NK-92 (cell line): ENCODE measurements around the gene VCX3A.
"Not testable (repeated sequence)": the region's sequence is repeated elsewhere in the genome, so short reads cannot be mapped to it uniquely, and the experiment has no call there.

Experiments used
- DNase-seq: peaks from one replicate; lab custom pipeline; 2025; ENCODE audit not compliant: unreplicated experiment; lab: John Stamatoyannopoulos, UW

VCX3A gene

GRCh38 chrX:6535018-6535417 lies at the start of gene VCX3A:
TSS of gene VCX3A (minus strand) at chrX:6535118. CDS start at chrX:6534497, 621 bp downstream.
- not testable (repeated sequence) for DNase-seq

DNA sequence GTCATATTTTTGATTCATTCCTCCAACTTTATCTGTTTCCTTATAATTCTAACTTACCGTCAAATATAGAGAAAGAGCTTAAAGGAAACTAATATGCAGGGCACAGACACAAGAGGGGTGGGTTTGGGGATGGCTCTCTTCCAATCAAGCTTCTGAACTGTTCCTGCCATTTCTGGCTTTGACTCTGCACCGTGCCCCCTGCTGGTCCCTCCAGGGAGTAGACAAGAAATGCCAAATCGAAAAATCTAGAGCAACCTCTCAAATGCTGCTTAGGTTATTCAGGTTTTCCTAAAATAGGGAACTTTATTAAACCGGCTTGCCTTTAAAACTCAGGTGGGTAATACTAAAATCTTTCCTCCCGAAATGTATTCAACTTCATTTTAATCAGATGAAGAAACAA lies 39.8 kb upstream of the VCX3A start:
- no peak for DNase-seq

GRCh38 chrX:6568031-6568430 lies 33.1 kb upstream of the VCX3A start:
- no peak for DNase-seq

- no peak for DNase-seq
Measured at GRCh38 chrX:6558979-6559378, 24.1 kb upstream of the VCX3A start.

DNA sequence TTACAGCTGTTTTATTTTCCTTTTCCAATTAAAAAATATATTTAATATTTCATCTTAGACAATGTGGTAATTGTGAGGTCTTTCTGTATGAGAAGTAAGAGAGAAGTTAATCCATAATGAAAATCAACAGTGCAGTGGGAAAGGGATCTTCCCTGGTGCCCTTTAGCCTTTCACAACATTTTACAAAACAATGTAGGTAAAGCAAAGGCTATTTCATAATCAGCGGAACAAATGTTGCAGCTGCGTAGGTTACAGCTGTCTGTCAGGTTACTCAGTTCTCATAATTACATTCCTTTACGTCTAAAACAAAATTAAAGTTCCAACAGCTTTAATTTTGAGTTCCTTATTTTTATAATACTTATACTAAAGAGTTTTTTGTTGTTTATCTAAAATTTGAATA lies 22.8 kb upstream of the VCX3A start:
- DNase-seq = no peak

DNA sequence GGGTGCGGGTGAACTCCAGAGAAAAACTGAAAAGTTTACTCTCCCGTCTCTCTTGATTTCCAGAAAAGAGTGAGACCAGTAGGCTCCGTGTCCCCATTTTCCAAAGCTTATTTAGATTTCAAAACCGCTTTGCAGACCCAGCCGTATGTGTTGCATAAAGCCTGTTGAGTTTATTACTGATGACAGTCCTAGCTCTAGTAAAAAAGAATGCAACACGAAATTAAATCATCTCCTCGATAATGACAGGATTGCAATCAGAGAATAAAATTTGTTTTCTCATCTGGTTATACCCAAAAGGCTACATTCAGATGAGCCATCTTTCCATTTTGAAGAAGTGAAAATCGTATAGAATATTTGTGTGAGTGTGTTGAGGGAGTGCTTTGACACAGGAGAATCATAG lies 16.1 kb upstream of the VCX3A start:
- no peak for DNase-seq

DNA sequence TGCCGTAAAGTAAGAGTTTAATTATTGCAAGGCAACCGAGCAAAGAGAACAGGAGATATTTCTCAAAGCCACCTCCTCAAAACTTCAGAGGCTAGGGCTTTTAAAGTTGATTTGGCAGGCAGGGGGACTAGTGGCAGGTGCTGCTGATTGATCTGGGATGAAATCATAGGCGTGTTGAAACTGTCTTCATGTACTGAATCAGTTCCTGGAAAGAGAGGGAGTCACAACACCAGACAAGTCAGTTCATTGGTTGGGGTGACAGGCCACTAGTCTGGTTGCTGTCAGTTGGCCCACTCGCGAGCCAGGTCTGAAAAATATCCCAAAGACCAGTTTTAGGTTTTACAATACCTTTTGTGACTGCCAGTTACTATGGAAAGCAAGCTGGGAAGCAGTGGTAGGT lies 10.8 kb upstream of the VCX3A start:
- no peak for DNase-seq

DNA sequence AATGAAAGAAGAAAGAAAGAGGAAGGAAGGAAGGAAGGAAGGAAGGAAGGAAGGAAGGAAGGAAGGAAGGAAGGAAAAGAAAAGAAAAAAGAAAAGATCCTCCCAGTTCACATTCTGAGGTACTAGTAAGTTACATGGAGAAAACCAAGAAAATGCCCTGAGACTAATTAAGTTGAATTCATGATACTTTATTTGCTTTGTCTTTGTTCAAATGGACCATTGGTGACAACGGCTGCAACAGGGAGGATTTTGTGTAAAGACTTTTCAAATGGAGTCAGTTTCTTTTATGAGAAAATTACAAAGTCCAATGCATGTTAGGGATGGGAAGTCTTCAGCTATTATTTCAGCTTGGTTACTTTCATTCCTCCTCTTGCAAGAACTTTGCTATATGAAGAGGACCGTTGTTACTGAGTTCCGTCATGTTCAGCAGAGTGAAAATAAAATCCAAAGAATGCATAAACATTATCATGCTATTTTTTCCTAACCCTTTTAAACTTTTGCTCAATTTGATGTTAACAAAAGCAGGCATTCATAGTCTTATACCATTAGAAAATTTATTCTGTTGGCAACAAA lies 8.3 kb downstream of the VCX3A start:
- no peak for DNase-seq

- no peak for DNase-seq
Measured at GRCh38 chrX:6517376-6517775, 17.5 kb downstream of the VCX3A start.

DNA sequence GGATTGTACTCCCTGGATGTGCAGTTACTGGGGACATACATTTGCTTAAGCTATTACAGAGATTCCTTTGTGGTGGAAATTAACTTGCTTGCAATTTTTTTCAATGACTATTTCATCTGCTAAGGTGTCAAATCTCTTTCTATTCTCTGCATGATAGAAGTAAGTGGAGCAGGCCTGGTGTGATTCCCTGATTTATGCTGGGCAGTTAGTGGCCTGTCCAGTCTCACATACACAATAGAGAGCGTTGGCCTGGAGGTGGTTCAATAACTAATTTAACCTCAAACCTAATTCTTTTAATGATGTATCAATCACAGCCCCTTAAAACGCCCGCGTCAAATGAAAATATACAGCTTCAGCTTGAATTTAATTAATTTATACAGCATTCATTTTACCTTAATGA lies 28.5 kb downstream of the VCX3A start:
- no peak for DNase-seq

- no peak for DNase-seq
Measured at GRCh38 chrX:6505960-6506359, 29.0 kb downstream of the VCX3A start.

GRCh38 chrX:6500719-6501118 lies 34.2 kb downstream of the VCX3A start:
- no peak for DNase-seq

GRCh38 chrX:6498324-6498723 lies 36.6 kb downstream of the VCX3A start:
- no peak for DNase-seq
